Parietal lobe (tissue), 1 donor: ENCODE results near the gene PCDHB1. TPM values are rescaled to one million over a fixed set of nuclear protein-coding genes. Genes with fewer than 3 reads are reported as not detected.

Experiments
- total RNA-seq: library from RNA; depleted of rRNA; stranded (reverse); fragments of >200 nt; gene quantifications from one replicate; pipeline ENCODE4 v1.2.3, GENCODE V29; 2014

Gene PCDHB1
- 0.31 TPM for total RNA-seq

GRCh38 chr5:141050622-141051520, at the start of gene PCDHB1:
Gene PCDHB1 (plus strand): TSS chr5:141051374. CDS start chr5:141051471, 97 bp downstream.

DNA sequence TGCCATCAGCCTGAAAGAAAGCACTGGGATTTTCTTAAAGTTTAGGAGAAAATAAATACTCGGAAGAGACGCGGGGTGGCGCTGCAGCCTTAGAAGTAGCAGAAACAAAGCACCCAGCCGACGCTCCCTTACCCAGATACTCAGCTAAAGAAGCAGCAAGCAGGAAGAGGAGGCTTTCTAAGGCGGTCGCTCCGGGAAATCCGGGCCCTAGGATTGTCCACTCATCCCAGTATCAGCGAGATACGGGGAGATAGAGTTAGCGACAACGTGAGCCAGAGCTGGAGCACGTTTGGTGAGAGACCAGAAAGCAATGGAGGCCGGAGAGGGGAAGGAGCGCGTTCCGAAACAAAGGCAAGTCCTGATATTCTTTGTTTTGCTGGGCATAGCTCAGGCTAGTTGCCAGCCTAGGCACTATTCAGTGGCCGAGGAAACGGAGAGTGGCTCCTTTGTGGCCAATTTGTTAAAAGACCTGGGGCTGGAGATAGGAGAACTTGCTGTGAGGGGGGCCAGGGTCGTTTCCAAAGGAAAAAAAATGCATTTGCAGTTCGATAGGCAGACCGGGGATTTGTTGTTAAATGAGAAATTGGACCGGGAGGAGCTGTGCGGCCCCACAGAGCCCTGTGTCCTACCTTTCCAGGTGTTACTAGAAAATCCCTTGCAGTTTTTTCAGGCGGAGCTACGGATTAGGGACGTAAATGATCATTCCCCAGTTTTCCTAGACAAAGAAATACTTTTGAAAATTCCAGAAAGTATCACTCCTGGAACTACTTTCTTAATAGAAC, 43.5 kb downstream of the PCDHB1 start, which contains the start of gene PCDHB2:
PCDHB2 (plus strand) TSS at position 135 of the 782 bp plus-strand sequence; CDS start at position 311, 176 bp downstream.

DNA sequence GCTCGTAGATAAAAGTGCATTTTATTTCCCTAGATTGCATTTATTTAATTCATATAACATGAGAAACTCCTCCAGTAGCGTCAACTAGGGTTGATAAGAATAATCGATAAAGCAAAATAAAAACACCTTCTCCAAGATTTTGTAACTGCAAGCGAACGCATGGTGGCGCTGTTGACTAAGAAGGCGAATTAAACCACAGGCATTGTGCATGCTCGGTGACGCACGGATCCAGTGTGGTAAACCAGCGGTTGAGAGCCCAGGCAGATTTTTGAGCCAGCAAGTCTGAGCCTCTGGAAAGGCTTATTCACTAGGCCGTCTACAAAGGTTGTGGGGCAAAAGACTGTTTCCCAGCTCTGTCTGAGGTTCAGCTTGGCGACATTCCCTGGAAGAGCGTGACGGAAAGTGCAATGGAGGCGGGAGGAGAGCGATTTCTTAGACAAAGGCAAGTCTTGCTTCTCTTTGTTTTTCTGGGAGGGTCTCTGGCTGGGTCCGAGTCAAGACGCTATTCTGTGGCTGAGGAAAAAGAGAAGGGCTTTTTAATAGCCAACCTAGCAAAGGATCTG, 49.1 kb downstream of the PCDHB1 start, which contains the start of gene PCDHB3:
PCDHB3 (plus strand) TSS at position 231 of the 563 bp plus-strand sequence; CDS start at position 408, 177 bp downstream.

Other genes with a start within 250 kb of the PCDHB1 start
- gene PCDHA4, start 244.3 kb upstream of the PCDHB1 start, total RNA-seq = 29.7 TPM
- gene PCDHA5, start 229.8 kb upstream of the PCDHB1 start, total RNA-seq = 23.2 TPM
- 46.3 TPM for gene PCDHA6, start 223.4 kb upstream of the PCDHB1 start, total RNA-seq
- 47.0 TPM for gene PCDHA7, start 217.1 kb upstream of the PCDHB1 start, total RNA-seq
- gene PCDHA8, start 210.2 kb upstream of the PCDHB1 start, total RNA-seq = 25.7 TPM
- 42.6 TPM for gene PCDHA9, start 203.0 kb upstream of the PCDHB1 start, total RNA-seq
- gene PCDHA10, start 195.5 kb upstream of the PCDHB1 start, total RNA-seq = 42.3 TPM
- 80.4 TPM for gene PCDHA11, start 182.4 kb upstream of the PCDHB1 start, total RNA-seq
- 40.4 TPM for gene PCDHA12, start 176.1 kb upstream of the PCDHB1 start, total RNA-seq
- 42.3 TPM for gene PCDHA13, start 169.2 kb upstream of the PCDHB1 start, total RNA-seq
- gene PCDHAC1, start 125.1 kb upstream of the PCDHB1 start, total RNA-seq = 66.4 TPM
- gene PCDHAC2, start 84.9 kb upstream of the PCDHB1 start, total RNA-seq = 55.1 TPM
- gene PCDHB2, start 43.2 kb downstream of the PCDHB1 start, total RNA-seq = 20.3 TPM
- 24.7 TPM for gene PCDHB3, start 49.1 kb downstream of the PCDHB1 start, total RNA-seq
- 11.0 TPM for gene PCDHB4, start 70.4 kb downstream of the PCDHB1 start, total RNA-seq
- 16.3 TPM for gene PCDHB5, start 83.8 kb downstream of the PCDHB1 start, total RNA-seq
- gene PCDHB6, start 98.7 kb downstream of the PCDHB1 start, total RNA-seq = 5.6 TPM
- 17.8 TPM for gene PCDHB7, start 121.3 kb downstream of the PCDHB1 start, total RNA-seq
- 15.0 TPM for gene PCDHB8, start 126.4 kb downstream of the PCDHB1 start, total RNA-seq
- 10.6 TPM for gene PCDHB16, start 131.0 kb downstream of the PCDHB1 start, total RNA-seq
- 11.9 TPM for gene PCDHB9, start 135.8 kb downstream of the PCDHB1 start, total RNA-seq
- 26.3 TPM for gene PCDHB10, start 141.0 kb downstream of the PCDHB1 start, total RNA-seq
- gene PCDHB11, start 148.3 kb downstream of the PCDHB1 start, total RNA-seq = 24.1 TPM
- 36.9 TPM for gene PCDHB12, start 157.3 kb downstream of the PCDHB1 start, total RNA-seq
- 29.7 TPM for gene PCDHB13, start 162.5 kb downstream of the PCDHB1 start, total RNA-seq
- 28.2 TPM for gene PCDHB14, start 172.0 kb downstream of the PCDHB1 start, total RNA-seq
- gene PCDHB15, start 194.0 kb downstream of the PCDHB1 start, total RNA-seq = 32.9 TPM